ENCODE results near the gene DDX18. TPM values are rescaled to one million over a fixed set of nuclear protein-coding genes. Genes with fewer than 3 reads are reported as not detected.

DDX18 gene
- total RNA-seq, 2 donors from 2014 or later: 23.2 to 24.5 TPM

GRCh38 chr2:117879003-117879402 lies 64.5 kb downstream of the DDX18 start:
- H3K9me3 ChIP-seq: no peaks in the 10 kb centered on the region
- no peak for TF ChIP-seq CTCF (IDR thresholded peaks at IDR 0.05)
- DNase-seq (ENCODE audit: low spot score): no peak
- H3K27ac ChIP-seq: no peak overlapping the region
- H3K36me3 ChIP-seq: no peaks in the 10 kb centered on the region
- no peak overlapping the region for H3K4me3 ChIP-seq
- no peaks in the 10 kb centered on the region for H3K4me1 ChIP-seq
- no peaks in the 10 kb centered on the region for H3K27me3 ChIP-seq

Other genes with a start within 250 kb of the DDX18 start
- gene CCDC93, start 199.4 kb downstream of the DDX18 start, total RNA-seq: 10 to 100 TPM; 17.1 to 18.7 TPM